Measurements from ENCODE around the gene PPME1.

Gene PPME1

GRCh38 chr11:74162681-74163467 lies 8.2 kb upstream of the PPME1 start:
- no peak for DNase-seq (ENCODE audit: low spot score)

GRCh38 chr11:74168838-74169237 lies 2.3 kb upstream of the PPME1 start:
- no peak for DNase-seq (ENCODE audit: low spot score)

- DNase-seq (ENCODE audit: low spot score): no peak
Measured at GRCh38 chr11:74169738-74170458, 1.2 kb upstream of the PPME1 start.

- DNase-seq (ENCODE audit: low spot score): no peak
Measured at GRCh38 chr11:74171630-74171968, 510 bp downstream of the PPME1 start.

- DNase-seq (ENCODE audit: low spot score): no peak
Measured at GRCh38 chr11:74171997-74172396, 908 bp downstream of the PPME1 start.

- DNase-seq (ENCODE audit: low spot score): no peak
Measured at GRCh38 chr11:74175920-74176319, 4.8 kb downstream of the PPME1 start.

- DNase-seq (ENCODE audit: low spot score): no peak
Measured at GRCh38 chr11:74179234-74180052, 8.4 kb downstream of the PPME1 start.

- DNase-seq (ENCODE audit: low spot score): no peak
Measured at GRCh38 chr11:74182635-74183034, 11.5 kb downstream of the PPME1 start.

GRCh38 chr11:74185285-74185684 lies 14.2 kb downstream of the PPME1 start:
- DNase-seq (ENCODE audit: low spot score): no peak

GRCh38 chr11:74185695-74186094 lies 14.6 kb downstream of the PPME1 start:
- no peak for DNase-seq (ENCODE audit: low spot score)

- no peak for DNase-seq (ENCODE audit: low spot score)
Measured at GRCh38 chr11:74195828-74196227, 24.7 kb downstream of the PPME1 start.

- DNase-seq (ENCODE audit: low spot score): no peak
Measured at GRCh38 chr11:74196781-74197486, 25.8 kb downstream of the PPME1 start.

- DNase-seq (ENCODE audit: low spot score): no peak
Measured at GRCh38 chr11:74203966-74204365, 32.9 kb downstream of the PPME1 start.

GRCh38 chr11:74204701-74205100 lies 33.6 kb downstream of the PPME1 start:
- DNase-seq (ENCODE audit: low spot score): no peak

- DNase-seq (ENCODE audit: low spot score): no peak
Measured at GRCh38 chr11:74205181-74205580, 34.1 kb downstream of the PPME1 start.

GRCh38 chr11:74206746-74207145 lies 35.7 kb downstream of the PPME1 start:
- no peak for DNase-seq (ENCODE audit: low spot score)

- DNase-seq (ENCODE audit: low spot score): no peak
Measured at GRCh38 chr11:74208507-74208906, 37.4 kb downstream of the PPME1 start.

GRCh38 chr11:74212533-74212932 lies 41.4 kb downstream of the PPME1 start:
- DNase-seq (ENCODE audit: low spot score): no peak

GRCh38 chr11:74220376-74220775 lies 49.3 kb downstream of the PPME1 start:
- DNase-seq (ENCODE audit: low spot score): no peak

- no peak for DNase-seq (ENCODE audit: low spot score)
Measured at GRCh38 chr11:74221816-74222215, 50.7 kb downstream of the PPME1 start.

GRCh38 chr11:74225565-74225964 lies 54.5 kb downstream of the PPME1 start:
- no peak for DNase-seq (ENCODE audit: low spot score)

- DNase-seq (ENCODE audit: low spot score): no peak
Measured at GRCh38 chr11:74226907-74227306, 55.8 kb downstream of the PPME1 start.
